GM12865 (cell line): Measurements from ENCODE around the gene ANK2.

Source experiments
- DNase-seq: peaks from one replicate; pipeline ENCODE4 v3.0.0; 2010; ENCODE audit warnings: low read depth
- H3K4me3 ChIP-seq: 2 replicates; pipeline ENCODE4 v1.5.1; 2011; ENCODE audit warnings: mild to moderate bottlenecking, low read depth, low read length, control low read depth
- CTCF ChIP-seq: IDR thresholded peaks from 2 replicates; pipeline ENCODE4 v1.5.1; 2011; ENCODE audit warnings: low read length, control low read depth, low read depth, inconsistent platforms; ENCODE audit not compliant: insufficient read depth; ENCODE audit errors: missing control alignments

Gene ANK2

GRCh38 chr4:113070755-113071154 lies 21.3 kb downstream of the ANK2 start:
- no peak overlapping the region for H3K4me3 ChIP-seq
- TF ChIP-seq CTCF, result no peak
- no peak for DNase-seq

DNA sequence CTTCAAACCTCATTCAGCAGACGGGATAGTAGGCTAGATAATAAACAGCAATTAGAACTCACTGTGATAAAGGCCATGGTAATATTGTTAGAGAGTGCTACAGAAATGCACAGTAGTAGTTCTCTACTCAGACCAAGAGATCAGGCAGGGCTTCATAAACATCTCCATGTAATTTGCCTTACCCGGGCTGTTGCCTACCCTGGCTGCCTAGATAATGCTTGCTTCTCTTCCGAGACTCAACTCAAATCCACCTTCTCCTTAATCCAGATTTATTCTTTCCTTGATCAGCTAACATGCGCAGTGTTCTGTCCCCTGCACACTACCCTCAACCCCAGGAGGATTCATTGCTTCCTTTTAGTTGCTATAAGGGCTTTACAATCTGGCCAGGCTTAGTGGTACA lies 21.8 kb downstream of the ANK2 start:
- H3K4me3 ChIP-seq, result no peak overlapping the region
- no peak for DNase-seq
- TF ChIP-seq CTCF, result no peak

- H3K4me3 ChIP-seq, result no peak overlapping the region
- DNase-seq, result no peak
- TF ChIP-seq CTCF, result no peak
Measured at GRCh38 chr4:113071805-113072204, 22.4 kb downstream of the ANK2 start.

GRCh38 chr4:113073451-113074005 lies 24.1 kb downstream of the ANK2 start:
- DNase-seq, result no peak
- H3K4me3 ChIP-seq, result no peak overlapping the region
- no peak for TF ChIP-seq CTCF

- DNase-seq, result no peak
- no peak overlapping the region for H3K4me3 ChIP-seq
- TF ChIP-seq CTCF, result no peak
Measured at GRCh38 chr4:113077575-113077974, 28.1 kb downstream of the ANK2 start.

DNA sequence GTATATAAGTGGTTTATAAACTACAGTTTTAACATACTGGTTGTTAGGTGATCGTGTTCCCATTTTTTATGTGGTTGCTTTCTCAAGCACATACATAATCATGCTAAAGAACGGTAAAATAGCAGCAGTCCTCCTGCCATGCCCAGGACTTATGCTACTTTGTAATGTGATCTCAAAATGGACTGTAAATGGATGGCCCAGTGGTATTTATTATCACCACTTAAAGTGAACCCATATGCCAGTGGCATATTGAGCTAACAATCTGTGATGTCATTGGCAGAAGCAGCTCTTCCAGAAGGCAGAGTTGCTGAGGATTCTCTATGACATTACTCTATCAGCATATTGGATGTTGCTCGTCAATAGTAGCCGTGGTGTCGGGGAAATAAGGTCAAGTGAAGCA lies 28.6 kb downstream of the ANK2 start:
- no peak overlapping the region for H3K4me3 ChIP-seq
- DNase-seq, result no peak
- no peak for TF ChIP-seq CTCF

GRCh38 chr4:113080050-113080449 lies 30.6 kb downstream of the ANK2 start:
- H3K4me3 ChIP-seq, result no peak overlapping the region
- DNase-seq, result no peak
- TF ChIP-seq CTCF, result no peak
